Lower leg skin (tissue), 3 donors: ENCODE results near the gene CLPTM1L.

ENCODE experiments used
- POLR2A ChIP-seq, 2 donors: fragments of 450-650 bp; IDR thresholded peaks; one replicate each; pipeline ENCODE4 v1.6.1; 2016 to 2017; ENCODE audit warnings: antibody characterized with exemption in 2 of 2, mild to moderate bottlenecking in 1 of 2, moderate library complexity in 1 of 2
- TF ChIP-seq, protein P1 (sequence below), 3 donors: fragments of 450-650 bp; IDR thresholded peaks; one replicate each; pipeline ENCODE4 v1.5.1; 2016; ENCODE audit warnings: antibody characterized with exemption in 3 of 3, mild to moderate bottlenecking in 3 of 3, moderate library complexity in 2 of 3

DNA sequence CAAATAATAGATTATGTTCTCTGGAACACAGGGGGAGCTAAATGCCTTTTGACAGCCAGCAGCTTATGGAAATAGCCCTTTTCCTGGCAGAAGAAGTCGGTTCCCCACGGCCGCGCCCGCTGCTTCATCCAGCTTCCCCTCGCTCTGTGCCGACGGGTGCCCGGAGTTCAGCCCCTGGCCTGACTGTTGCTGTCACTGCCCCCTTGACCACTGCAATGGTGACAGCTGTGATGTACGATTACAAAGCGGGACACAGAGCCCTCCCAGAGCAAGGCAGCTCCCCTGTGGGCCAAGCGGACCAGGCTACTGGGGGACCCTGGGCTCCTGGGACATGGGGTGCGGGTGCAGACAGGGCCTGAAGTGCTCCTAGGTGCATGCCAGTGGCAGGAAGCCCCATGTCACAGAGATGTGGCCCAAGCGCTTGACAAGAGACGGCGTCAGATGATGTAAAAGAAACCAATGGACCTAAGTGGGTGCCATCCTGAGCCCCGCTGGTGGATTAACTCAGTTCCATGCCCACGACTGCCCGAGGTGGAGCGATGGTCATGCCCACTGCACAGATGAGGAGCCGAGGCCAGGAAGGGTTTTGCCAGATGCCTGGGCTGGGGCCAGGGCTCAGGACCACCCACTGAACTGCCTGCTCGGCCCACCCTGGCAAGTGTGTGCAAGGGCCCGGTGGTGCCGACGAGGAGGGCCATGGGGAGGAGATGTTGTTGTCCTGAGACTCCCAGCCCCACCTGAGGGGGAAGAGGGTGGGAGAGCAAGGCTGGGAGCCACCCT lies 13.2 kb upstream of the CLPTM1L start:
- TF ChIP-seq, protein P1, sequence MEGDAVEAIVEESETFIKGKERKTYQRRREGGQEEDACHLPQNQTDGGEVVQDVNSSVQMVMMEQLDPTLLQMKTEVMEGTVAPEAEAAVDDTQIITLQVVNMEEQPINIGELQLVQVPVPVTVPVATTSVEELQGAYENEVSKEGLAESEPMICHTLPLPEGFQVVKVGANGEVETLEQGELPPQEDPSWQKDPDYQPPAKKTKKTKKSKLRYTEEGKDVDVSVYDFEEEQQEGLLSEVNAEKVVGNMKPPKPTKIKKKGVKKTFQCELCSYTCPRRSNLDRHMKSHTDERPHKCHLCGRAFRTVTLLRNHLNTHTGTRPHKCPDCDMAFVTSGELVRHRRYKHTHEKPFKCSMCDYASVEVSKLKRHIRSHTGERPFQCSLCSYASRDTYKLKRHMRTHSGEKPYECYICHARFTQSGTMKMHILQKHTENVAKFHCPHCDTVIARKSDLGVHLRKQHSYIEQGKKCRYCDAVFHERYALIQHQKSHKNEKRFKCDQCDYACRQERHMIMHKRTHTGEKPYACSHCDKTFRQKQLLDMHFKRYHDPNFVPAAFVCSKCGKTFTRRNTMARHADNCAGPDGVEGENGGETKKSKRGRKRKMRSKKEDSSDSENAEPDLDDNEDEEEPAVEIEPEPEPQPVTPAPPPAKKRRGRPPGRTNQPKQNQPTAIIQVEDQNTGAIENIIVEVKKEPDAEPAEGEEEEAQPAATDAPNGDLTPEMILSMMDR (IDR thresholded peaks at IDR 0.05), result no peak
- TF ChIP-seq POLR2A (IDR thresholded peaks at IDR 0.05), result no peak
